ENCODE measurements around the gene HBS1L.
A peak's percentile ranks its signal among the peaks of the same experiment; 100 is the strongest.

Gene HBS1L

DNA sequence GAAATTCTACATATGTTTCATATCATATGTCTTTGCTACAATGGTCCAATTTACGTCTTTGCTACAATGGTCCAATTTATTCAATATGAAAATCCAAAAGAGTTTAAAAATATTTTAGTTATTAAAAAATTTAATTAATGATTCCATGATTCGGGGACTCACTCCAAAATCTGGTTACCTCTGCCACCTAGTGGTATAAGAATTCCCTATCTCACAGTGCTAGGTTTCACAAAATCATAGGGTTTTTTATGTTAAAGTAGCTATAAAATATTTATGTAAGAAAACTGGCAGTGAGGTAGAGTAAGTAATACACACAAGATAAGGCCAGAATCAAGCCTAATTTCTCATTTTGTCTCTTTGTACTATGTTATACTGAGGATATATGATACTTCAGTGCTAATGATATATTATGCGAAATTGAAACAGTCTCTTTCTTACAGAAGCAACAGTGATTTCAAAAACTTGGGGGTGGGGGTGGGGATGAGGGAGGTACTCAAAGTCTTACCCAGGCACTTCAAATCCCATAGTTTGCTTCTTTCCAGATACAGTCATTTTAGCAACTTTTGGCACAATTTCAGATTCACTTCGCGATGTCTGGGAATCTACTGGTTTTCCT is 52.3 kb downstream of the HBS1L start:
- DNase-seq (ENCODE audit: low read depth in 1 of 2, low spot score in 1 of 2), result no peak

DNA sequence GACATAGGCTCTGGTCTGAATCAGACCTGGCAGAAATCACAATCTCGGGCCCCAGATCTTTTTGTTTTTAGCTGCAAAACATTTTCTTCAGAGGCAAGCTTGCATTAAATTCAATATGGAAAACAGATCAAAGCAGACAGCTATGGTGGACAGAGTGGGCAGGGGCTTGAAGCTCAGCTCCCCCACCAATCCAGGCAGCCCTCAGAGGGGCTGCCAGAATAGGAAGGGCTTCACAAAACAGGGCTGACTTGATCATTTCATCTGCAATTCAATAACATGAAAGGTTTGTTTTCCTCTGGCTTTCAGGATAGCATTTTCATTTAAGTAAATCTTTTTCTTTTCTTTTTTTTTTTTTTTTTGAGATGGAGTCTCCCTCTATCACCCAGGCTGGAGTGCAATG is 55.5 kb downstream of the HBS1L start:
- DNase-seq (ENCODE audit: low read depth in 1 of 2, low spot score in 1 of 2), result no peak

DNA sequence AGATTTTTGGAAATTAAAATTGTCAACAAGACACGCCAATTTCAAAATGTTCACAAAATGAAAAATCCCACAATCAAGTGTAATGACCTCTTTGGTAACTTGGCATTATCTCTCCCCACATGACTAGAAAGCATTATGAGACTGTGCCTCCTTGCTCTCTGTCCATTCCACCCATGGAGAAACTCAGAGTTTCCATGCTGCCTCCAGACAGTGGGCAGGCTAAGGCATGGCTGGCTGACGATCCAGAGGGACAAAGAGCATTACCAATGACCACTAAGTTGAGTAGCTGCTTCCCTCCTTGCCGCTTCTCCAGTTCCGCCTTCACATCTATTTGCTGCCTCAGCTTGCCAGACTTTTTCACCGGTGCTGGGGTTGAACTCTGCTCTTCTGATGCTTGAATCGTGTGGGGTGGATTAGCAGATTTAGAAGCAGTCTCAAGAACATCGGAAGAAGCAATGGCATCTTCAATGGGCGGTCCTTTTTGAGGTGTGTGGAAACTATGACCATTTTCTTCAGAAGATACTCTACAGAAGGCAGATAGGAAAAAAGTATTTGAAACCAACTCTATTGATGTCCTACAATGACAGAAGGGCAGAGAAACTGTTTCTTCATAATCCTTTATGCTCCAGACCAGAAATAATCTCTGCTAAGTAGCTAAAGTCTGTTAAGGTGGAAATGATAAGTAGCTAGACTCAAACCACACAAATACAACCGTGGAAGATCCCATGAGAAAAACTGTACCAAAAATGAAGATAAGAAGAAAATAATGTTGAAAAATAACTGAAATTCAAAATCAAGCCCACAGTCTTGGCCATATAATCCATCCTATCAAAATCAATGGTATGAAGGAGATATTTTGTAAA is 57.3 kb downstream of the HBS1L start:
- no peak for DNase-seq (ENCODE audit: low read depth in 1 of 2, low spot score in 1 of 2)

DNA sequence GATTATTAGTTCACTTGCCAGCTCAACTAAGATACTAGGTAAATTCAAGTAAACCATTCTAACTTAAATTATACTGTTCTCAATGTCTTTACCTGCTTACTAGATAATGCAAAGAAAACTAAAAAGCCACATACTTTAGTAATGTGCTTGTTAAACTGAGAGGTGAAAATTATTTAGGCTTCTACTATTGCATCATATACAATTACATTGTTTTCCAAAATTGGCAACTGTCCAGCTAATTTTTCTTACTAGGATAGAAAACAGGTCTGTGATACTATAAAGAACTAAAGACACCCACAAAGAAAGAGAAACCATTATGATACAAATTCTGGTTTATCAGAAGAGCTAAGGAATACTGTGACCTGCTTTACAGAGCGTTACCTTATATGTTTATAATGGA is 59.1 kb downstream of the HBS1L start:
- DNase-seq (ENCODE audit: low read depth in 1 of 2, low spot score in 1 of 2), result no peak

DNA sequence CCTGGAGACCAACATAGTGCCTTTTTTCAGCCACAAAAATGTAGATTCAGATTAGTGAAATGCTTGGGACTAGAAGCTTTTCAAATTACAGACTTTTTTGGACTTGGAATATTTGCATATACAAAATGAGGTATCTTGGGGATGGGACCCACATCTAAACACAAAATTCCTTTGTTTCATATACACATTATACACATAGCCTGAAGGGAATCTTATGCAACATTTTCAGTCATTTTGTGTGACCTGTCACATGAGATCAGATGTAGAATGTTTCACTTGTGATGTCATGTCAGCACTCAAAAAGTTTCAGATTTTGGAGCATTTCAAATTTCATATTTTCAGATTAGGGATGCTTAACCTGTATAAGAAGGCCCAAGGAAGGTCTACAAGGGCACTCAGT is 60.2 kb downstream of the HBS1L start:
- DNase-seq (ENCODE audit: low read depth in 1 of 2, low spot score in 1 of 2), result no peak

DNA sequence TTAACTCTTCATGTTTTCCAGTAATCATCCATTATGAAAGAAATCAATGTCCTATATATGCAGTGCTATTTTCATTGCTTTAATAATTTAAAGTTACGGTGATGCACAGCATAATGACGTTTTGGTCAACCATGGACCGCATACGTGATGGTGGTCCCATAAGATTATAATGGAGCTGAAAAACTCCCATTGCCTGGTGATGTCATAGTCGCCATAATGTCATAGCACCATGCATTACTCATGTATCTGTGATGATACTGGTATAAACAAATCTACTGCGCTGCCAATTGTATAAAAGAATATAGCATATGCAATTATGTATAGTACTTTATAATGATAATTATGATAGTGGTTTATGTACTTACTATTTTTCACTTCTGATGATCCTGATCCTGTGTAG is 62.5 kb downstream of the HBS1L start:
- DNase-seq (ENCODE audit: low read depth in 1 of 2, low spot score in 1 of 2), result no peak

DNA sequence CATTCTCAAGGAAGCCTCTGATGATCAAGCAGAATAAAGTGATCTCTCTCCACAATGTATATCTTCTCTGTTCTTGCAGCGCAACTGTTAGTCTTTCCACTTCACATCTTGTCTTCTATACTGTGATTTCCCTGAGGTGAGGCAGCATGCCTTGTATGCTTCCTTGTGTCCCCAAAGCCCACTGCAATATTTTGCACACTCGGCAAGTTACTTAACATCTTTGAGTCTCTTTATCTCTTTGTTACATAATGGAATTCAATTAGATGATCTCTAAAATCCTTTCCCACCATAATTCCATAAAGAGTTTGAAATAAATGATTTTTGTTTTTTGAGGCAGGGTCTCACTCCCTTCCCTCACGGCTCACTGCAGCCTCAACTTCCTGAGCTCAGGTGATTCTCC is 64.4 kb downstream of the HBS1L start:
- no peak for DNase-seq (ENCODE audit: low read depth in 1 of 2, low spot score in 1 of 2)

DNA sequence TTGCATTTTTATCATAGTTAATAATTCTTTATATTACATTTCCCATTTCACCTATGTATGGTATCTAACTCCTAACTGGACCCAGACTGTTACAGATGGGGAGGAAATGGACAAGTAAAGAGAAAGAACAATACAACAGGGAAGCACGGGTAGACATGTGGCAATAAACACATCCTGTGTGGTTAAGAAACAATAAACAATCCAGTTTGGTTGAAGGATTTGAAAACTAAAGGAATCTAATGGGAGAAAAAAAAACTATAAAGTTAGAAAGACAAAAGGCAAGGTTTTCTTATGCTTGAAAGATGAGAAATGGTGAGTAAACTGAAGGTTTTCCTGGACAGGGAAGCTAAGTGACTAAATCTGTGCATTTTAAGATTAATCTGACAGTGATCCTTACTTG is 69.8 kb downstream of the HBS1L start:
- no peak for DNase-seq (ENCODE audit: low read depth in 1 of 2, low spot score in 1 of 2)

DNA sequence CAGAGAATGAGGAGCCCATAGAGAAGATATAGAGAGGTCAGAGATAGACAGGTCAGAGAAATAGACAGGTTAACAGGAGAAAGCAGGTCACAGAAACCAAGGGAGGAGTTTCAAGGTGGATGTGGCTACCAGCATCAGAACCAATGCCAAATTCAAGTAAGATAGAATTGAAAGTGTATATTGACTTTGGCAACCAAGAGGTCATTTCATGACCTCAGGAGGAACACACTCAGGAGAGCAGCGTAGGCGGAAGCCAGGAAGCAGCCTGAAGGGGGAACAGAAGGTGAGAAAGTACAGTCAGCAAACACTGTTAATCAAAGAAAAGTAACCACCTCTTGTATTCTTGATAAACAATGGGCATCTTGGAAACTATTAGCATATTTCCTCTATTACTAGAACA is 70.8 kb downstream of the HBS1L start:
- DNase-seq (ENCODE audit: low read depth in 1 of 2, low spot score in 1 of 2), result no peak

DNA sequence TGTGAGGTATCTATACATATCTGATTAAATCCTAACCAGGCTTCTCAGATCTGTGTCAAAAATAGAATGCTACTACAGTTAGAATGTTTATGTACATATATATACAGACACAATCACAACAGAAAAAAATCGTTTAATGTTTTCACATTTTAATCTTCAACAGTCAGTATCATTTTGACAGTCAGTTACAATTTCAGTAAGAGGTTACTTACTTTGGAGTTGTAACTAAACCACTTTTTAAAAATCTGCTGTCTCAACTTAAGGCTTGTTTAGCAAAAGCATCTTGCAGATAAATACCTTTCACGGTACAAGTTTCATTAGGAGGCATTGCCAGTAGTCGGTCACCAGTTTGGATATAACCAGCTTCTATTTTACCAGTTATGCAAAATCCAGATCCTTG is 72.5 kb downstream of the HBS1L start:
- no peak for DNase-seq (ENCODE audit: low read depth in 1 of 2, low spot score in 1 of 2)

DNA sequence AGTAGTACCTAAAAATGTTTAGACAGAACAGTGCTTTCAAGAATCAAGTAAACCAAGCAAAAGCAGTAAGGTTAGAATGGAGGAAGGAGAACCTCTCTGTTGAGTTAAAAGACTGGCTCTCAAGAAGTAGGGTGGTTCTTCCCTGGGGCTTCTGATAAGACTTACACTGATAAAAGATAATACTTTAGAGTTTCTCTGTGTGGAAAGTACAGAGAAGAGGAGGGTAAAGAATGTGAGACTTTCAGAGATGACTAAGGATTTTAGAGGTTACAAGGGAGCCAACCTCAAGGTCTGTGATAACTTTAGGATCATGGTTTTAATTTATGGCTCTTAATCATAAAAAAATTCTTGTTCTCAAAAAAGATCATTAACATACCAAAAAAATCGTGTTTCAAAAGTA is 73.8 kb downstream of the HBS1L start:
- DNase-seq (ENCODE audit: low read depth in 1 of 2, low spot score in 1 of 2), result no peak

DNA sequence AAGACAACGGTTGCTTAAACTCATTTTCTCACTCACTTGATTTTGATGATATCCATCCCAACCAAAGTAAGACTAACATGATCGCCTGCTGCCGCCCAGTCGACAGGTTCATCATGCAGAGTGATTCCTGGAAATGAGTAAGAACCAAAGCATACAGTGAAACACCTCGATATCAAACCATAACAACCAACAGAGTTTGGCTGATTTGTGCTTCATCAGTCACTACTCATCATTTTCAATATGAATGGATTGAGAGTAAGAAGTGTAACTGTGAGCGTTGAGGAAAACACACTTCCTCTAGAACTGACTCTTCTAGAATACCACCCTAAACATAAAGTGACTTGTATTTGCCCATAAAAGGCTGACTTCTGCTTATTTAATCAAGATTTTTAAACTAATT is 75.5 kb downstream of the HBS1L start:
- DNase-seq (ENCODE audit: low read depth in 1 of 2, low spot score in 1 of 2), result peak in 1 of 2 donors; percentile 31

DNA sequence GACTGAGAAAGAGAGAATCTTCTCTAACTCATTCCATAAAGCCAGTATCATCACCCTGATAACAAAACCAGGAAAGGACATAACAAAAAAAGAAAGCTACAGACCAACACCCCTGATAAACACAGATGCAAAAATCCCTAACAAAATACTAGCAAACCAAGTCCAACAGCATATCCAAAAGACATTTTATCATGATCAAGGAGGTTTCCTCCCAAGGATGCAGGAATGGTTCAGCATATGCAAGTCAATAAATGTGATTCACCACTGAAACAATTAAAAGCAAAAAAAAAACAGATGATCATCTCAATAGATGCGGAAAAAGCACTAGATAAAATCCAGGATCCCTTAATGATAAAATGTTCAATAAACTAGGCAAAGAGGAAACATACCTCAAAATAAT is 80.3 kb downstream of the HBS1L start:
- no peak for DNase-seq (ENCODE audit: low read depth in 1 of 2, low spot score in 1 of 2)

DNA sequence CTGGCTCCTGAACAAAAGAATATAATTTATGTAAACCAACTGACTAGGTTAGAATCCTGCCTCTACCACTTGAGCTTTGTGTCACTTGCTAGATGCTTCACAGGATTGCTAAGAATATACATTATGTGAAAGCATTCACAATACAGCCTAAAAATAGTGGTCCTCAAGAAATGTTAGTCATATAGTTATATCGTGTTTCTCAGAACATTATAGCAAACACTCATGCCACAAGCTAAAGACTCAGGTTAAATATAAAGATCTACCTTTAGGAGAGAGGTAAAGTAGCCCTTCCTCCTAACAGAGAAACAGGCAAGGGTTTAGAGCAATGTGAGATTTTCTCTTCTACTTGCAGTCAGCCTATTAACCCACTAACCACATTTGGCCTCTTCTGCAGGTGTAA is 86.9 kb downstream of the HBS1L start:
- no peak for DNase-seq (ENCODE audit: low read depth in 1 of 2, low spot score in 1 of 2)

DNA sequence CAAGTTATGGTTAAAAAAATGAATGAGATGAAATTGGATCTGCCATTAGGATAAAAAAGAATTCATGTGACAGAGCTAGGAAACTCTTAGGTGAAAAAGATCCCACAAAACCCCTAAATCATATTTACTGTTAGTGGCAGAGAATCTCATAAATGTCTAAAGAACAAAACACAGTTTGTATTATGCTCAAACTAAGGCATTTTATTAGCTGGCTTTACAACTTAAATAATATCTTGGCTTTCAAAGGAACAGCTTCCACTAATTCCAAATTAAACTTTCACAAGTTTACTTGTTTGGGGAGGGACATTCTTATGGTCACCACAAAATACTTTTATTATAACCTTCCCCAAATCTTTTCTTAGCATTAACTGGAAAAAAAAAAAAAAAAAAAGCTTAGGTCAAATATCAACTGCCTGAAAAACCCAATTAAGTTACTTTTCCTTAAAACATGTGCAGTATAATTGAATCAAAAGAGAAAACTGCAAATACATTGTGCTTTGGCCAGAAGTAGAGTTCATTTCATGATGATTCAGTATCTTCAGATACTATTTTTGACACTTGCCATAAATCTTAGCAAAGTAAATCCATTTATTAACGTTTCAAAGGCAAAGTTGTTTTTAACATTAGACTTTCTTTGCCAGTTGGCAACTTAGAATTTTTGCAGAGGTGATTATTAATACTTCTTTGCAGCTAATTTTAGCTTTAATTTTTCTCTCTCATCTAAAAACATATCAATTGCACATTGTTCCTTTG is 90.0 kb downstream of the HBS1L start:
- DNase-seq (ENCODE audit: low read depth in 1 of 2, low spot score in 1 of 2), result no peak

DNA sequence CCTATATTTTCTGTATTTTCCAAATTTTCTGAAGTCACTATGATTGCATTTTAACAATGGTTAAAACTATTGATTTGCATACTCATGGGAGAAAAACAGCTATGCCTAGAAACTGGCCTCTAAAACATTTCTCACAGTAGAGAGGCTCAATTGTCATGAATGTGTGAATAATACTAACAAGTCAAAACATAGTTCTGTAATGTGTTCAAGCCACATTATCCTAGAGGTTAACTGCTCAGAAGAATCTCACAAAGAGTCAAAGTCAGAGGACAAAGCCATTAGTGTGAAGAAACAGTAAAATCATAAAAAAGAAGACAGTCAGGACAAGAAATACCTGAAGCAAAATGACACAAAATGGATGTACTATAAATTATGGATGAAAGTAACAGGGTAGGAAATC is 92.2 kb downstream of the HBS1L start:
- DNase-seq (ENCODE audit: low read depth in 1 of 2, low spot score in 1 of 2), result no peak

DNA sequence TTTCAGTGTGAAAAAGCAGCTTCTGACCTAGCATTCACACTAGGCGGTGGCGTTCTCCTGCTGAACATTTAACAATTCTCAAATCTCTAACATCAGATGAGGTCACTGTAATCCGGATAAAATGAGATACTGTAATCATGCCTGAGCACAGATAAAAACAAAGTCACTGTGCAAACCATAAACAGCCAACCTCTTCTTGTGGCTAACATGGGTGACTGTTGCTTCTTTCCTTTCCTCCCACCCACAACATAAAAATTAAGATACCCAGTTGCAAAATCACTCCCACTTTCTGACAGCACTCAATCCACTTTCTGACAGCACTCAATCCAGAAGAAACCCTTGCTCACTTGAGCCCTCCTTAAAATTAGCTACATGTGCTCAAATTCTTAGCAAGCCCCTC is 93.3 kb downstream of the HBS1L start:
- DNase-seq (ENCODE audit: low read depth in 1 of 2, low spot score in 1 of 2), result no peak

DNA sequence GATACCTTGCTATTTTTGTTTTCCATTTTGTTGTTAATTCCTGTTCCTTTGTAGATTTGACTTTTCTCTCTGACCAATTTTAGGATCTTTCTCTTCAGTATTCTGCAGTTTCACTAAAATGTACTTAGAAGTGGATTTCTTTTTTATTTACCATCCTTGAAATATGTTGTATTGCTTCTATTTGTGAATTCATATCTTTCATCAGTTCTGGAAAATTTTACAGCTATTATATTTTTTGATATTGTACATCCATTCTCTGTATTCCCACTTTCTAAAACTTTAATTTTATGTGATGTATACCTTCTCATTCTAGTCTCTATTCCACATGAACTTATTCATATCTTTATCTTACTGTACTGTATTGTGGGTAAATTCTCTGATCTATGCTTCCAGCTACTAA is 95.0 kb downstream of the HBS1L start:
- DNase-seq (ENCODE audit: low read depth in 1 of 2, low spot score in 1 of 2), result no peak

DNA sequence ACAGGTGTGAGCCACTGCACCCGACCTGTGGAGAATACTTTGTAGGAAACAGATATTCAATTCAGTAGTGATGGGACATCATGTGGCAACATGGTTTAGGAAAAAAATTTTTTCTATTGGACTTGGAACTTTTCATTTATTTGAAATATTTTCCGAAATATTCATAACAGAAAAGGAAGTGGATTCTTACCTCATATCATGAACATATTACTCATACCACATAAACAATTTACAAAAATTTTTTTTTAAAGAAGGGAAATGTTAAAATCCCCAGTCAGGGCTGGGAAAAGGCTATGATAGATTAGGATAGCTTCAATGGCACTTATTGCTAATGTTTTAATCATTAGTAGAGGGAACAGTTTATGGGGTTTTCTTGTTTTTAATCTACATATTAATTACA is 97.9 kb downstream of the HBS1L start:
- no peak for DNase-seq (ENCODE audit: low read depth in 1 of 2, low spot score in 1 of 2)

DNA sequence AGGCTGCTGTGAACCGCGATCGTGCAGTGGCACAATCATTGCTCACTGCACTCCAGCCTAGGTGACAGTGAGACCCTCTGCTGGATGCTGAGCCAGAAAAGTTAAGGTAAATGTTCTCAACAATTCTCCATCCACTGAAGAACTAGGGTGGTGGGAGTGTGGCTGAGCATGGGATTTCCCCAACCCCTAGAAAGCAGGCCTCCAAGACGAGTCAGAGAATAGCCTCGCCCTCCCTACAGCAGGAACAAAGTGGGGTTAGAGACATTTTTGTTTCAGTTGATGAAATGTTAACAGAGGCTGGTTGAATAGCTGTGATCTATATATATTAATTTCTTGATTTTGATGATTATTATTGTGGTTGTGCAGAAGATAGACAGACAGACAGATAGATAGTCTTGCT is 98.6 kb downstream of the HBS1L start:
- DNase-seq (ENCODE audit: low read depth in 1 of 2, low spot score in 1 of 2), result no peak

DNA sequence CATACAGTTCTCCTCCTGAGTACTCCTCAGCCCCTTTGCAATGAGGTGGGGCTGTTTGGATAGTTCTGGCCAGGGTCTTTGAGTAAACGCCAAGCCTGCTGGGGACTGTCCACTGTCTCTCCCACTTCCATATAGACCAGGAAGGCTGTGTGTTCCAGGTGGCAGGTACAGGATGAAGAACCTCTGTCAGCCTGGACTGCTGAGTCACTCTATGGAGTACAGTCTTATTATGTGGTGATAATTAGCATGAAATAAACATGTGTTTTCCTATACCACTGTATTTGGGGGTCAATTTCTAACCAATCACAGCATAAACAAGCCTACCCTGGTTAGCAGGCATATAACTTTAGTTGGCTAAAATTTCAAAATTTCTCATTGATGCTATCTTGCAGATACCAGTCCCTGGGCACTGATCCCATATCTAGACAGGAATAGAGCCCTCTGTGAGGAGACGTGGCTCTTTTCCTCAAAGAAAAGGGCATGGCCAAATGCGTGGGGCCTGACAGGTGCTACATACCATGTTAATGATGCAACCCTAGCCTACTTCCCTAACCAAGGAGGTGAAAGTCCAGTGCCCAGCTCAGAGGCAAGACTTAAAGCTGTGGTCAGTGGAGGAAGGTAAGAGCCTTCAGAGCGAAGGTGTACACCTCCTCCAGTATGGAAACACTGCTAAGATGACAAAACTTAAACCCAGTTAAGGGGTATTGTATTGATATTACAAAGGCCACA is 100.2 kb downstream of the HBS1L start:
- no peak for DNase-seq (ENCODE audit: low read depth in 1 of 2, low spot score in 1 of 2)

Measured in stimulated activated CD4-positive, alpha-beta T cell treated with anti-CD3 and anti-CD28 coated beads, Interleukin-15, amount 100 ng/mL, for 1 hour (primary cell).